ENCODE results near the gene WDR90. TPM values are rescaled to one million over a fixed set of nuclear protein-coding genes. Genes with fewer than 3 reads are reported as not detected.

WDR90 gene
- total RNA-seq, 4 donors from 2014 or later, result 7.2 to 26.5 (median 15.8) TPM

GRCh38 chr16:672851-673250 lies 23.7 kb downstream of the WDR90 start:
- peaks cover 0 to 29% (median 0%) of the 10 kb centered on the region in 4 donors for H3K27me3 ChIP-seq
- no peak overlapping the region for H3K27ac ChIP-seq
- peaks cover 35 to 56% (median 36%) of the 10 kb centered on the region in 3 donors for H3K36me3 ChIP-seq
- H3K4me1 ChIP-seq, result peaks cover 32 to 68% (median 36%) of the 10 kb centered on the region in 3 donors
- no peaks in the 10 kb centered on the region for H3K9me3 ChIP-seq
- no peak for DNase-seq
- intact Hi-C loops (cut with DNase I), result no loop called here
- WGBS, 2 donors, result 95% methylated on average over 13 of the region's 21 CpGs; no CpG with 5 or more reads in 1 of the 2 donors
- no peak overlapping the region for H3K4me3 ChIP-seq
- no peak for TF ChIP-seq POLR2A (IDR thresholded peaks at IDR 0.05)
- no peak for TF ChIP-seq CTCF (IDR thresholded peaks at IDR 0.05)

- H3K27me3 ChIP-seq, result peaks cover 0 to 33% (median 0%) of the 10 kb centered on the region in 4 donors
- intact Hi-C loops (cut with DNase I), result no loop called here
These were observed 24.3 kb downstream of the WDR90 start for GRCh38 chr16:673399-673991.

GRCh38 chr16:674214-674881 lies 25.2 kb downstream of the WDR90 start:
- Histone ChIP-seq H3K9me3 (no peaks in the 10 kb centered on the region), H3K4me3 (no peak overlapping the region), H3K27me3 (peaks cover 0 to 33% (median 0%) of the 10 kb centered on the region in 4 donors), H3K36me3 (peaks cover 35 to 52% (median 36%) of the 10 kb centered on the region in 3 donors), H3K4me1 (peaks cover 26 to 70% (median 39%) of the 10 kb centered on the region in 3 donors), H3K27ac (no peak overlapping the region)
- no peak for TF ChIP-seq CTCF (IDR thresholded peaks at IDR 0.05)
- TF ChIP-seq POLR2A (IDR thresholded peaks at IDR 0.05), result no peak
- no peak for DNase-seq
- intact Hi-C loops (cut with DNase I), result no loop called here
- 87 to 100% methylated on average over 1 to 3 of the region's 22 CpGs for WGBS, 2 donors

More at GRCh38 chr16:673399-673991, 24.3 kb downstream of the WDR90 start:
- no peak for DNase-seq
- WGBS, 2 donors, result 90% methylated on average over 4 of the region's 18 CpGs; no CpG with 5 or more reads in 1 of the 2 donors
- Histone ChIP-seq H3K36me3 (peaks cover 35 to 56% (median 36%) of the 10 kb centered on the region in 3 donors), H3K4me1 (peaks cover 32 to 70% (median 40%) of the 10 kb centered on the region in 3 donors), H3K9me3 (no peaks in the 10 kb centered on the region), H3K27ac (no peak overlapping the region), H3K4me3 (no peak overlapping the region)
- TF ChIP-seq POLR2A (IDR thresholded peaks at IDR 0.05) (no peak), CTCF (IDR thresholded peaks at IDR 0.05) (no peak)

GRCh38 chr16:674968-675883 lies 26.1 kb downstream of the WDR90 start, which contains the start of gene RHBDL1:
TSS of gene RHBDL1 (plus strand) at chr16:675671. CDS start at chr16:675791, 120 bp downstream.
- H3K27me3 ChIP-seq, result peaks cover 0 to 33% (median 0%) of the 10 kb centered on the region in 4 donors
- H3K4me1 ChIP-seq, result peaks cover 28 to 66% (median 40%) of the 10 kb centered on the region in 3 donors
- H3K27ac ChIP-seq, result peak within 1 kb of the TSS in 3 of 4 donors; percentile 20 to 42 (median 34)
- intact Hi-C loops (cut with DNase I), result no loop called here
- no peaks in the 10 kb centered on the region for H3K9me3 ChIP-seq
- H3K4me3 ChIP-seq, result peak within 1 kb of the TSS in 3 of 4 donors; percentile 19 to 63 (median 40)
- peaks cover 29 to 44% (median 32%) of the 10 kb centered on the region in 3 donors for H3K36me3 ChIP-seq
- 13 to 20% methylated on average over 3 to 5 of the region's 73 CpGs for WGBS, 2 donors
- TF ChIP-seq POLR2A (IDR thresholded peaks at IDR 0.05), result no peak
- TF ChIP-seq CTCF (IDR thresholded peaks at IDR 0.05), result no peak
- no peak for DNase-seq
